HepG2 (cell line): Measurements from ENCODE around the gene BLVRB. TPM values are rescaled to one million over a fixed set of nuclear protein-coding genes. Genes with fewer than 3 reads are reported as not detected.

Experiments
- ATAC-seq: fragments of 200-7000 bp; cut with Tn5 transposase; 3 replicates; pipeline ENCODE4 v1.9.1; 2020; ENCODE audit warnings: mild to moderate bottlenecking, moderate library complexity
- BruUV-seq: library from RNA; stranded (reverse); fragments of 400-500 nt; replicated peaks from 2 replicates; lab custom pipeline; 2021; lab: Mats Ljungman, UMichigan
- CTCF ChIA-PET: fragments of 300-600 bp; formaldehyde crosslinking; extraction: SDS; loops from one replicate; lab custom pipeline; 2021; ENCODE audit warnings: low total read pairs, inconsistent platforms, low intra/inter-chr PET ratio; lab: Yijun Ruan, JAX
- POLR2A ChIA-PET: fragments of 350-600 bp; sonication (Branson Sonifier 250); formaldehyde crosslinking; loops from one replicate; lab custom pipeline; 2020; ENCODE audit warnings: antibody characterized with exemption, inconsistent platforms; lab: Yijun Ruan, JAX
- DNase-seq: peaks from one replicate; pipeline ENCODE4 v3.0.0-alpha.2; 2015; ENCODE audit warnings: low spot score
- FAIRE-seq: peaks from 3 replicates; lab custom pipeline; 2011; peaks lifted over from hg19 to GRCh38; lab: Jason Lieb, UNC
- H2AFZ ChIP-seq: one replicate; pipeline ENCODE4 v1.6.1; 2011; ENCODE audit warnings: low read length, inconsistent platforms
- H3K27ac ChIP-seq: fragments of 300-600 bp; 3 replicates; pipeline ENCODE4 v1.8.0; 2011; ENCODE audit warnings: mixed run types, mild to moderate bottlenecking, mixed read lengths, low read length, inconsistent platforms; ENCODE audit not compliant: insufficient read depth; ENCODE audit errors: extremely low read length
- H3K27me3 ChIP-seq, 2 experiments: fragments of 200-600 bp in 1 of 2; 2 replicates in 1 of 2; 3 replicates in 1 of 2; pipeline versions ENCODE4 v1.6.0 to v1.8.0; 2011; ENCODE audit warnings: low read length in 2 of 2, mild to moderate bottlenecking in 2 of 2, moderate library complexity in 2 of 2, inconsistent platforms in 1 of 2; ENCODE audit not compliant: insufficient read depth in 2 of 2, control insufficient read depth in 1 of 2
- H3K36me3 ChIP-seq, 2 experiments: fragments of 200-600 bp in 1 of 2; replicated peaks in 1 of 2; 2 replicates in 1 of 2; 3 replicates in 1 of 2; pipeline versions ENCODE4 v1.5.1 to v1.8.0; 2011; ENCODE audit warnings: low read length in 2 of 2, inconsistent platforms in 1 of 2; ENCODE audit not compliant: insufficient read depth in 2 of 2, control insufficient read depth in 1 of 2
- H3K4me1 ChIP-seq: 2 replicates; pipeline ENCODE4 v1.5.1; 2012; ENCODE audit warnings: low read length, inconsistent platforms; ENCODE audit not compliant: insufficient read depth
- H3K4me2 ChIP-seq: 2 replicates; pipeline ENCODE4 v1.6.0; 2011; ENCODE audit warnings: low read depth, low read length, inconsistent platforms
- H3K4me3 ChIP-seq, 3 experiments: fragments of 200-600 bp in 1 of 3; sonication (generic), shearing (Covaris generic) in 1 of 3; replicated peaks in 1 of 3; 2 replicates each; pipeline ENCODE4 v1.5.1; 2011 to 2016; ENCODE audit warnings: low read length in 3 of 3, inconsistent platforms in 2 of 3, low read depth in 2 of 3, mild to moderate bottlenecking in 2 of 3, control low read depth in 1 of 3, mixed read lengths in 1 of 3; ENCODE audit not compliant: insufficient read depth in 1 of 3
- H3K79me2 ChIP-seq: one replicate; pipeline ENCODE4 v1.6.1; 2011; ENCODE audit warnings: low read length, inconsistent platforms; ENCODE audit not compliant: insufficient read depth
- H3K9ac ChIP-seq: 2 replicates; pipeline ENCODE4 v1.6.0; 2011; ENCODE audit warnings: mild to moderate bottlenecking, low read depth, low read length, inconsistent platforms; ENCODE audit not compliant: insufficient read depth
- H3K9me3 ChIP-seq: 2 replicates; pipeline ENCODE4 v1.5.1; 2012; ENCODE audit warnings: mild to moderate bottlenecking, low read length
- H4K20me1 ChIP-seq: 2 replicates; pipeline ENCODE4 v1.6.0; 2011; ENCODE audit warnings: inconsistent platforms, mild to moderate bottlenecking, low read length, moderate library complexity; ENCODE audit not compliant: insufficient read depth
- CCAR2 ChIP-seq: fragments of 200-400 bp; formaldehyde crosslinking; optimal IDR thresholded peaks from 2 replicates; pipeline ENCODE3; 2018; ENCODE audit warnings: low read depth, mild to moderate bottlenecking, low read length, moderate library complexity
- CHCHD3 ChIP-seq: sonication (generic); formaldehyde crosslinking; IDR thresholded peaks from 2 replicates; pipeline ENCODE4 v1.8.0; 2022; ENCODE audit warnings: mild to moderate bottlenecking, missing genetic modification reagents, moderate library complexity
- EEA1 ChIP-seq: sonication (generic); formaldehyde crosslinking; IDR thresholded peaks from 2 replicates; pipeline ENCODE4 v1.5.1; 2020; ENCODE audit warnings: mild to moderate bottlenecking, missing genetic modification reagents, borderline replicate concordance
- JARID2 ChIP-seq: sonication (generic); formaldehyde crosslinking; IDR thresholded peaks from 2 replicates; pipeline ENCODE4 v1.8.1; 2023; ENCODE audit warnings: missing genetic modification reagents, inconsistent platforms; ENCODE audit not compliant: insufficient replicate concordance
- NKX3-1 ChIP-seq: sonication (generic); formaldehyde crosslinking; IDR thresholded peaks from 2 replicates; pipeline ENCODE4 v1.5.0; 2020; ENCODE audit warnings: missing genetic modification reagents
- PTBP1 ChIP-seq: fragments of 200-400 bp; formaldehyde crosslinking; IDR thresholded peaks from 2 replicates; pipeline ENCODE4 v1.6.1; 2018; ENCODE audit warnings: low read length, low read depth; ENCODE audit not compliant: poor library complexity, severe bottlenecking
- RBM39 ChIP-seq: fragments of 200-400 bp; formaldehyde crosslinking; IDR thresholded peaks from one replicate; pipeline ENCODE4 v1.6.1; 2018; ENCODE audit warnings: antibody characterized with exemption, mild to moderate bottlenecking, low read depth, low read length; ENCODE audit not compliant: poor library complexity, severe bottlenecking
- ZC3H4 ChIP-seq: sonication (generic); formaldehyde crosslinking; IDR thresholded peaks from 2 replicates; pipeline ENCODE4 v1.4.0; 2020; ENCODE audit warnings: missing genetic modification reagents, borderline replicate concordance
- ZNF263 ChIP-seq: sonication (generic); formaldehyde crosslinking; IDR thresholded peaks from 2 replicates; pipeline ENCODE4 v1.4.0; 2020; ENCODE audit warnings: missing genetic modification reagents
- ZNF274 ChIP-seq: sonication (generic); formaldehyde crosslinking; IDR thresholded peaks from 2 replicates; pipeline ENCODE4 v1.5.1; 2020; ENCODE audit warnings: mild to moderate bottlenecking, missing genetic modification reagents
- ZNF383 ChIP-seq: sonication (generic); formaldehyde crosslinking; IDR thresholded peaks from 2 replicates; pipeline ENCODE4 v1.4.0; 2020; ENCODE audit warnings: missing genetic modification reagents, mild to moderate bottlenecking, borderline replicate concordance
- ZNF557 ChIP-seq: sonication (generic); formaldehyde crosslinking; IDR thresholded peaks from 2 replicates; pipeline ENCODE4 v1.4.0; 2020; ENCODE audit warnings: missing genetic modification reagents
- ZNF564 ChIP-seq: sonication (generic); formaldehyde crosslinking; IDR thresholded peaks from 2 replicates; pipeline ENCODE4 v1.8.1; 2023; ENCODE audit warnings: mild to moderate bottlenecking, missing genetic modification reagents
- ZNF570 ChIP-seq: sonication (generic); formaldehyde crosslinking; IDR thresholded peaks from 2 replicates; pipeline ENCODE4 v1.4.0; 2020; ENCODE audit warnings: mild to moderate bottlenecking, missing genetic modification reagents, borderline replicate concordance
- ZNF749 ChIP-seq: sonication (generic); formaldehyde crosslinking; IDR thresholded peaks from 2 replicates; pipeline ENCODE4 v1.8.0; 2022; ENCODE audit warnings: mild to moderate bottlenecking, missing genetic modification reagents, moderate library complexity, borderline replicate concordance
- WGBS: methylation state at CpG from one replicate; pipeline ENCODE4 v1.1.6; 2017; ENCODE audit warnings: low lambda C conversion rate; 5-methylcytosine and 5-hydroxymethylcytosine counted together
- in situ Hi-C: cut with HindIII; loops from 2 replicates; pipeline ENCODE4 v1.10.0; 2017; ENCODE audit warnings: low pct_unique_long_range_greater_than_20kb; ENCODE audit not compliant: extremely low pct_ligation_motif_present
- intact Hi-C: fragments of 100-400 bp; cut with micrococcal nuclease; formaldehyde crosslinking; loops from one replicate; pipeline ENCODE4 v1.10.0; 2022; ENCODE audit not compliant: unreplicated experiment
- polyA plus RNA-seq, 8 experiments: library from polyadenylated mRNA; depleted of rRNA in 3 of 8; stranded (reverse) in 7 of 8; unstranded in 1 of 8; fragments of >200 nt; fragmentation: Illumina TruSeq in 4 of 8; extraction: Trizol in 4 of 8; gene quantifications; 2 replicates each; pipeline versions ENCODE4 v1.2.1 to v1.2.3, GENCODE V29; 2011 to 2016; ENCODE audit warnings: low read depth in 4 of 8, missing spikeins in 1 of 8, mixed read lengths in 1 of 8; ENCODE audit not compliant: insufficient read depth in 1 of 8
- total RNA-seq, 5 experiments: library from RNA; depleted of rRNA; stranded (reverse); fragments of >200 nt; fragmentation: Illumina TruSeq; extraction: Trizol; gene quantifications; 2 replicates each; pipeline ENCODE4 v1.2.3, GENCODE V29; 2016; ENCODE audit warnings: low read depth in 1 of 5
- TF ChIP-seq, protein P1 (sequence below): sonication (generic); formaldehyde crosslinking; IDR thresholded peaks from 2 replicates; pipeline ENCODE4 v1.8.1; 2022; ENCODE audit warnings: low read depth, mild to moderate bottlenecking, missing genetic modification reagents

Gene BLVRB
- total and polyA plus RNA-seq, 2 of the 13 experiments (the other 11 are each of a cell fraction or from before 2014, with no cell fraction given): 25.9 to 51.4 TPM

DNA sequence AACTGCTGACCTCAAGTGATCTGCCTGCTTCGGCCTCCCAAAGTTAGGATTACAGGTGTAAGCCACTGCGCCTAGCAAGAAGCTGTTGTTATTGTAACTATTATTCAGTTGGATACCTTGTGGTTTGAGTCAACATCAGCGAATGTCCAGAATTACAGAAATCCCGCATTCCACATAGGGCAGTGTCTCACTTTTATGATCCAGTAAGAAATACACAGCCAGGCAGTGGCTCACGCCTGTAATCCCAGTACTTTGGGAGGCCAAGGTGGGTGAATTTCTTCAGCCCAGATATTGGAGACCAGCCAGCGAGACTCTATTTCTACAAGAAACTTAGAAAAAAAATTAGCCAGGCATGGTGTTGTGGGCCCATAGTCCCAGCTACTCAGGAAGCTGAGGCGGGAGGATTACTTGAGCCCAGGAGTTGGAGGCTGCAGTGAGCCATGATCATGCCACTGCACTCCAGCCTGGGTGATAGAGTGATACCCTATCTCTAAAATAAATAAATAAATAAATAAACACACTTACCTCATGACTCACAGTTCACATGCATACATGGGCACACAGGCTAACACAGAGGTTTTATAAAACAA, 45.1 kb upstream of the BLVRB start:
- CTCF ChIA-PET: no interaction called here
- FAIRE-seq: no peak
- Histone ChIP-seq H3K9ac (no peak overlapping the region), H3K4me1 (no peaks in the 10 kb centered on the region), H2AFZ (no peak overlapping the region), H3K27me3 (peaks cover 3 to 11% of the 10 kb centered on the region in 2 experiments; a peak in 3 of 5 replicates), H3K4me3 (no peak overlapping the region)
- intact Hi-C loops: no loop called here
- no peak for TF ChIP-seq ZNF274
- TF ChIP-seq PTBP1: no peak
- TF ChIP-seq CCAR2: no peak
- TF ChIP-seq ZNF570 (CRISPR knock-in tag): no peak
- TF ChIP-seq, all 625 proteins: peak for 0
- ATAC-seq (no peak), DNase-seq (no peak)
- in situ Hi-C loops: no loop called here
- Histone ChIP-seq H3K9me3 (no peaks in the 10 kb centered on the region), H3K4me2 (no peak overlapping the region), H3K36me3 (no peaks in the 10 kb centered on the region), H3K79me2 (no peaks in the 10 kb centered on the region), H4K20me1 (no peaks in the 10 kb centered on the region), H3K27ac (no peak overlapping the region)
- WGBS: 35% methylated on average over 6 of the region's 7 CpGs
- POLR2A ChIA-PET: no interaction called here
- BruUV-seq: no TSS peak

GRCh38 chr19:40508739-40509260, 43.3 kb upstream of the BLVRB start:
- Histone ChIP-seq H3K4me3 (no peak overlapping the region), H4K20me1 (no peaks in the 10 kb centered on the region), H3K79me2 (no peaks in the 10 kb centered on the region), H3K4me2 (no peak overlapping the region), H3K4me1 (no peaks in the 10 kb centered on the region), H3K27me3 (peaks cover 3 to 11% of the 10 kb centered on the region in 2 experiments; a peak in 3 of 5 replicates), H3K9ac (no peak overlapping the region), H3K36me3 (no peaks in the 10 kb centered on the region), H2AFZ (no peak overlapping the region), H3K27ac (no peak overlapping the region), H3K9me3 (no peaks in the 10 kb centered on the region)
- in situ Hi-C loops (no loop called here), intact Hi-C loops (no loop called here)
- FAIRE-seq (no peak), DNase-seq (no peak), ATAC-seq (no peak)
- POLR2A ChIA-PET: interaction anchor here (0.7 kb wide), 1 partner anchor 61 kb away, joined by 3 read pairs; no protein-coding TSS in a partner anchor
- CTCF ChIA-PET: no interaction called here
- WGBS: 23% methylated on average over 8 of the region's 8 CpGs
- no TSS peak for BruUV-seq
- no peak for TF ChIP-seq EEA1 (CRISPR knock-in tag)
- TF ChIP-seq ZNF564 (CRISPR knock-in tag): no peak
- TF ChIP-seq JARID2 (CRISPR knock-in tag): no peak
- no peak for TF ChIP-seq NKX3-1 (CRISPR knock-in tag)
- TF ChIP-seq, protein P1, sequence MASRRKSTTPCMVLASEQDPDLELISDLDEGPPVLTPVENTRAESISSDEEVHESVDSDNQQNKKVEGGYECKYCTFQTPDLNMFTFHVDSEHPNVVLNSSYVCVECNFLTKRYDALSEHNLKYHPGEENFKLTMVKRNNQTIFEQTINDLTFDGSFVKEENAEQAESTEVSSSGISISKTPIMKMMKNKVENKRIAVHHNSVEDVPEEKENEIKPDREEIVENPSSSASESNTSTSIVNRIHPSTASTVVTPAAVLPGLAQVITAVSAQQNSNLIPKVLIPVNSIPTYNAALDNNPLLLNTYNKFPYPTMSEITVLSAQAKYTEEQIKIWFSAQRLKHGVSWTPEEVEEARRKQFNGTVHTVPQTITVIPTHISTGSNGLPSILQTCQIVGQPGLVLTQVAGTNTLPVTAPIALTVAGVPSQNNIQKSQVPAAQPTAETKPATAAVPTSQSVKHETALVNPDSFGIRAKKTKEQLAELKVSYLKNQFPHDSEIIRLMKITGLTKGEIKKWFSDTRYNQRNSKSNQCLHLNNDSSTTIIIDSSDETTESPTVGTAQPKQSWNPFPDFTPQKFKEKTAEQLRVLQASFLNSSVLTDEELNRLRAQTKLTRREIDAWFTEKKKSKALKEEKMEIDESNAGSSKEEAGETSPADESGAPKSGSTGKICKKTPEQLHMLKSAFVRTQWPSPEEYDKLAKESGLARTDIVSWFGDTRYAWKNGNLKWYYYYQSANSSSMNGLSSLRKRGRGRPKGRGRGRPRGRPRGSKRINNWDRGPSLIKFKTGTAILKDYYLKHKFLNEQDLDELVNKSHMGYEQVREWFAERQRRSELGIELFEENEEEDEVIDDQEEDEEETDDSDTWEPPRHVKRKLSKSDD: no peak
- TF ChIP-seq ZNF749 (CRISPR knock-in tag): no peak
- no peak for TF ChIP-seq RBM39
- TF ChIP-seq ZNF557 (CRISPR knock-in tag): no peak
- no peak for TF ChIP-seq ZC3H4 (CRISPR knock-in tag)
- TF ChIP-seq ZNF263 (CRISPR knock-in tag): no peak
- no peak for TF ChIP-seq CHCHD3
- no peak for TF ChIP-seq ZNF383 (CRISPR knock-in tag)
